Measurements from ENCODE around the gene CTNNB1. TPM values are rescaled to one million over a fixed set of nuclear protein-coding genes. Genes with fewer than 3 reads are reported as not detected.

Gene CTNNB1
- total and polyA plus RNA-seq, 2 of the 8 experiments (the other 6 are each of a cell fraction or from before 2014, with no cell fraction given), result 356 to 579 TPM

DNA sequence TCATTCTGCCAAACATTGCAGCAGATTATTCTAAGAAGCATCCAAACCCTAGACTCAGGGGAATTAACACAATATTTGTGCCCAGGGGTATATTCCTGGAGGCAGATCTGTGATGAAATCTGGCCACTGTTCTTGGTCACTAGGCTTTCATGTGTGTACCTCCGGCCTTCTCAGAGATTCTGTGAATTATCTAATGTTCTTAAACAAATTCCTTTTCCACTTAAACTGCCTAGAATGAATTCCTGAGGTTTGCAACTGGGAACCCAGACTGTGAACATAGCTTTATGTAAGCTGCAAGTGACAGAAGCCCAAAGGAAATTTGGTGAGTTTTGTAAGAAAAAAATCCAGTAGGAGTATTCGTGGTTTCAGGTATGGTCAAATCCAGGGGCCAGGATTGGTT lies 20.7 kb upstream of the CTNNB1 start:
- DNase-seq (ENCODE audit: low read depth in 1 of 2, low spot score in 2 of 2) (no peak), FAIRE-seq (no peak)
- no peak overlapping the region for H4K5ac ChIP-seq (ENCODE audit: insufficient read length, low read depth, low read length)
- H3K27ac ChIP-seq (ENCODE audit: low read depth, low read length), result no peak overlapping the region
- no peak overlapping the region for H2AFZ ChIP-seq (ENCODE audit: low read length)
- WGBS, 2 experiments (ENCODE audit: extremely low coverage in 1 of 2, insufficient coverage in 1 of 2, insufficient read length in 1 of 2, insufficient replicate concordance in 2 of 2, low coverage in 1 of 2, low lambda C conversion rate in 2 of 2, missing lambda C conversion rate in 1 of 2), result 88% methylated on average over 2 of the region's 2 CpGs; no CpG with 5 or more reads in 1 of the 2 experiments
- no peaks in the 10 kb centered on the region for H3K36me3 ChIP-seq (ENCODE audit: control insufficient read depth in 2 of 4, insufficient read depth in 4 of 4, low read length in 3 of 4)
- no peak overlapping the region for H3K4ac ChIP-seq (replicated peaks; ENCODE audit: insufficient read length, low read depth, low read length)
- no peak for TF ChIP-seq SRF (IDR thresholded peaks at IDR 0.05; ENCODE audit: low read depth, low read length)
- TF ChIP-seq JUN (IDR thresholded peaks at IDR 0.05; ENCODE audit: low read depth, low read length), result no peak
- no peak for TF ChIP-seq GTF2F1 (IDR thresholded peaks at IDR 0.05; ENCODE audit: borderline replicate concordance, low read depth, low read length)
- no peak for TF ChIP-seq CREB1 (IDR thresholded peaks at IDR 0.05)
- TF ChIP-seq SP4 (IDR thresholded peaks at IDR 0.05; ENCODE audit: low read length), result no peak
- CTCF ChIA-PET (ENCODE audit: partially characterized antibody), result no interaction called here
- H3K23me2 ChIP-seq (ENCODE audit: low read depth, low read length), result no peaks in the 10 kb centered on the region
- H3K79me1 ChIP-seq (ENCODE audit: low read depth, low read length), result no peaks in the 10 kb centered on the region
- H2BK20ac ChIP-seq (ENCODE audit: low read length), result no peak overlapping the region
- H4K20me1 ChIP-seq (replicated peaks in 1 of 2; ENCODE audit: control insufficient read depth in 1 of 2, insufficient read depth in 2 of 2, low read length in 2 of 2), result peaks cover 0 to 2% of the 10 kb centered on the region in 2 experiments
- no peak overlapping the region for H3K56ac ChIP-seq (replicated peaks; ENCODE audit: insufficient read length, low read depth, low read length)
- no peak overlapping the region for H3K14ac ChIP-seq (ENCODE audit: insufficient read length)
- peaks cover 0 to 7% (median 0%) of the 10 kb centered on the region in 4 experiments; a peak in 2 of 7 replicates for H3K4me1 ChIP-seq (replicated peaks in 1 of 4; ENCODE audit: control insufficient read depth in 3 of 4, insufficient read depth in 4 of 4, low read length in 3 of 4)
- no peak overlapping the region for H3K4me2 ChIP-seq (ENCODE audit: insufficient read depth in 1 of 2, low read depth in 2 of 2, low read length in 2 of 2)
- no peak overlapping the region for H2BK15ac ChIP-seq (ENCODE audit: low read length)
- no peaks in the 10 kb centered on the region for H3K27me3 ChIP-seq (replicated peaks in 1 of 4; ENCODE audit: control insufficient read depth in 3 of 4, extremely low read depth in 1 of 4, insufficient read depth in 3 of 4, low read length in 3 of 4)
- no peak overlapping the region for H2BK5ac ChIP-seq (ENCODE audit: low read depth, low read length)
- H2BK12ac ChIP-seq (ENCODE audit: low read depth, low read length), result no peak overlapping the region
- no peak overlapping the region for H3K9ac ChIP-seq (replicated peaks in 1 of 4; ENCODE audit: extremely low read depth in 1 of 4, low read depth in 3 of 4, low read length in 3 of 4)
- POLR2A ChIA-PET (ENCODE audit: partially characterized antibody), result interaction anchor here (1.7 kb wide), 1 partner anchor 21 kb away, joined by 6 read pairs; the partner anchor contains the start of gene CTNNB1
- no peak overlapping the region for H2AK5ac ChIP-seq (ENCODE audit: low read depth, low read length)
- no peak overlapping the region for H3K18ac ChIP-seq (ENCODE audit: extremely low read depth, low read length)
- no peak overlapping the region for H2BK120ac ChIP-seq (replicated peaks; ENCODE audit: low read depth, low read length)
- no peak overlapping the region for H3K4me3 ChIP-seq (ENCODE audit: extremely low read depth in 1 of 4, insufficient read depth in 2 of 4, low read depth in 3 of 4, low read length in 4 of 4)
- H3K9me3 ChIP-seq (ENCODE audit: insufficient read depth in 2 of 2, low read depth in 1 of 2, low read length in 1 of 2), result no peaks in the 10 kb centered on the region
- no peaks in the 10 kb centered on the region for H3K79me2 ChIP-seq (ENCODE audit: control insufficient read depth in 1 of 2, insufficient read depth in 2 of 2, low read length in 2 of 2)
- H3K23ac ChIP-seq (ENCODE audit: insufficient read length), result no peak overlapping the region
- H4K91ac ChIP-seq (replicated peaks; ENCODE audit: insufficient read length, low read length), result no peak overlapping the region
- no peak overlapping the region for H4K8ac ChIP-seq (ENCODE audit: extremely low read depth, insufficient read depth, low read length)

All from H1 (cell line).